H1 (cell line): ENCODE results near the gene GDPD4. TPM values are rescaled to one million over a fixed set of nuclear protein-coding genes. Genes with fewer than 3 reads are reported as not detected.

ENCODE experiments used
- CTCF ChIA-PET: fragments of 300-600 bp; sonication (Branson Sonifier 250); formaldehyde crosslinking; loops from one replicate; lab custom pipeline; 2021; ENCODE audit not compliant: partially characterized antibody; lab: Charles Lee
- POLR2A ChIA-PET: fragments of 300-600 bp; sonication (Branson Sonifier 250); formaldehyde crosslinking; loops from one replicate; lab custom pipeline; 2021; ENCODE audit warnings: inconsistent platforms; ENCODE audit not compliant: partially characterized antibody; lab: Charles Lee
- DNase-seq, 2 experiments: peaks; one replicate each; pipeline versions ENCODE4 v3.0.0 to v3.0.0-alpha.2; 2010 to 2022; ENCODE audit warnings: low spot score in 2 of 2, low read depth in 1 of 2, mixed read lengths in 1 of 2
- FAIRE-seq: peaks from 2 replicates; lab custom pipeline; 2011; peaks lifted over from hg19 to GRCh38; lab: Jason Lieb, UNC
- H2AFZ ChIP-seq: 2 replicates; pipeline ENCODE4 v1.8.1; 2012; ENCODE audit warnings: low read length, inconsistent platforms
- H2AK5ac ChIP-seq: 2 replicates; pipeline ENCODE4 v1.6.1; 2013; ENCODE audit warnings: low read depth, low read length
- H2BK120ac ChIP-seq: replicated peaks from 2 replicates; pipeline ENCODE3; 2013; ENCODE audit warnings: low read depth, low read length, inconsistent platforms
- H2BK12ac ChIP-seq: 2 replicates; pipeline ENCODE4 v1.6.1; 2013; ENCODE audit warnings: low read depth, low read length
- H2BK15ac ChIP-seq: 2 replicates; pipeline ENCODE4 v1.6.1; 2013; ENCODE audit warnings: low read length
- H2BK20ac ChIP-seq: 2 replicates; pipeline ENCODE4 v1.6.1; 2013; ENCODE audit warnings: low read length
- H2BK5ac ChIP-seq: 2 replicates; pipeline ENCODE4 v1.6.1; 2013; ENCODE audit warnings: low read depth, low read length
- H3K14ac ChIP-seq: 2 replicates; pipeline ENCODE4 v1.6.1; 2013; ENCODE audit warnings: inconsistent platforms; ENCODE audit not compliant: insufficient read length
- H3K18ac ChIP-seq: 2 replicates; pipeline ENCODE4 v1.6.1; 2013; ENCODE audit warnings: low read length; ENCODE audit errors: extremely low read depth
- H3K23ac ChIP-seq: 2 replicates; pipeline ENCODE4 v1.6.1; 2013; ENCODE audit warnings: inconsistent platforms; ENCODE audit not compliant: insufficient read length
- H3K23me2 ChIP-seq: 2 replicates; pipeline ENCODE4 v1.6.1; 2013; ENCODE audit warnings: low read depth, low read length
- H3K27ac ChIP-seq: 2 replicates; pipeline ENCODE4 v1.6.1; 2011; ENCODE audit warnings: low read depth, low read length, inconsistent platforms
- H3K27me3 ChIP-seq, 4 experiments: replicated peaks in 1 of 4; 1 replicate in 1 of 4; 2 replicates in 3 of 4; pipeline versions ENCODE4 v1.6.1 to v1.8.1; 2011 to 2013; ENCODE audit warnings: low read length in 3 of 4, mild to moderate bottlenecking in 3 of 4, inconsistent platforms in 2 of 4, mixed read lengths in 2 of 4, moderate library complexity in 1 of 4; ENCODE audit not compliant: control insufficient read depth in 3 of 4, insufficient read depth in 3 of 4; ENCODE audit errors: extremely low read depth in 1 of 4
- H3K36me3 ChIP-seq, 4 experiments: 2 replicates each; pipeline versions ENCODE4 v1.6.1 to v1.8.1; 2011 to 2013; ENCODE audit warnings: mild to moderate bottlenecking in 4 of 4, low read length in 3 of 4, moderate library complexity in 2 of 4, control low read depth in 1 of 4, inconsistent platforms in 1 of 4; ENCODE audit not compliant: insufficient read depth in 4 of 4, control insufficient read depth in 2 of 4
- H3K4ac ChIP-seq: replicated peaks from 2 replicates; pipeline ENCODE3; 2013; ENCODE audit warnings: low read length, low read depth, mixed read lengths, inconsistent platforms; ENCODE audit not compliant: insufficient read length
- H3K4me1 ChIP-seq, 4 experiments: replicated peaks in 1 of 4; 1 replicate in 1 of 4; 2 replicates in 3 of 4; pipeline versions ENCODE4 v1.6.1 to v1.8.1; 2011 to 2013; ENCODE audit warnings: low read length in 3 of 4, inconsistent platforms in 2 of 4, mixed read lengths in 1 of 4; ENCODE audit not compliant: insufficient read depth in 4 of 4, control insufficient read depth in 3 of 4
- H3K4me2 ChIP-seq, 2 experiments: 2 replicates each; pipeline versions ENCODE4 v1.6.1 to v1.8.1; 2011 to 2013; ENCODE audit warnings: low read depth in 2 of 2, low read length in 2 of 2, control low read depth in 1 of 2, inconsistent platforms in 1 of 2, mild to moderate bottlenecking in 1 of 2; ENCODE audit not compliant: insufficient read depth in 1 of 2
- H3K4me3 ChIP-seq, 4 experiments: fragments of 200-600, 300-600 bp in 1 of 4; sonication (generic), shearing (Covaris generic), sonication (Bioruptor Twin) in 1 of 4; 2 replicates each; pipeline versions ENCODE4 v1.5.1 to v1.8.1; 2011 to 2016; ENCODE audit warnings: low read length in 4 of 4, low read depth in 3 of 4, control low read depth in 2 of 4, inconsistent platforms in 2 of 4, mild to moderate bottlenecking in 2 of 4, mixed read lengths in 1 of 4, moderate library complexity in 1 of 4; ENCODE audit not compliant: insufficient read depth in 2 of 4; ENCODE audit errors: extremely low read depth in 1 of 4
- H3K56ac ChIP-seq: replicated peaks from 2 replicates; pipeline ENCODE3; 2013; ENCODE audit warnings: low read depth, mild to moderate bottlenecking, mixed read lengths, low read length, inconsistent platforms; ENCODE audit not compliant: insufficient read length
- H3K79me1 ChIP-seq: 2 replicates; pipeline ENCODE4 v1.6.1; 2013; ENCODE audit warnings: low read depth, low read length, control low read depth
- H3K79me2 ChIP-seq, 2 experiments: 2 replicates each; pipeline versions ENCODE4 v1.6.1 to v1.8.1; 2012 to 2013; ENCODE audit warnings: low read length in 2 of 2, mild to moderate bottlenecking in 2 of 2, inconsistent platforms in 1 of 2; ENCODE audit not compliant: insufficient read depth in 2 of 2, control insufficient read depth in 1 of 2
- H3K9ac ChIP-seq, 4 experiments: replicated peaks in 1 of 4; 1 replicate in 1 of 4; 2 replicates in 3 of 4; pipeline versions ENCODE4 v1.6.1 to v1.8.1; 2011 to 2013; ENCODE audit warnings: low read depth in 3 of 4, low read length in 3 of 4, control low read depth in 2 of 4, mild to moderate bottlenecking in 2 of 4, moderate library complexity in 2 of 4, inconsistent platforms in 1 of 4; ENCODE audit errors: extremely low read depth in 1 of 4
- H3K9me3 ChIP-seq, 2 experiments: 2 replicates each; pipeline versions ENCODE4 v1.6.1 to v1.8.1; 2012 to 2013; ENCODE audit warnings: mild to moderate bottlenecking in 2 of 2, moderate library complexity in 2 of 2, control low read depth in 1 of 2, inconsistent platforms in 1 of 2, low read depth in 1 of 2, low read length in 1 of 2, mixed read lengths in 1 of 2; ENCODE audit not compliant: insufficient read depth in 2 of 2
- H4K20me1 ChIP-seq, 2 experiments: replicated peaks in 1 of 2; 2 replicates each; pipeline versions ENCODE3 to v1.8.1; 2011 to 2013; ENCODE audit warnings: inconsistent platforms in 2 of 2, low read length in 2 of 2, mild to moderate bottlenecking in 1 of 2; ENCODE audit not compliant: insufficient read depth in 2 of 2, control insufficient read depth in 1 of 2
- H4K5ac ChIP-seq: 2 replicates; pipeline ENCODE4 v1.6.1; 2013; ENCODE audit warnings: low read length, low read depth, mixed read lengths, inconsistent platforms; ENCODE audit not compliant: insufficient read length
- H4K8ac ChIP-seq: 2 replicates; pipeline ENCODE4 v1.8.0; 2013; ENCODE audit warnings: mild to moderate bottlenecking, moderate library complexity, low read length, inconsistent platforms; ENCODE audit not compliant: insufficient read depth; ENCODE audit errors: extremely low read depth
- H4K91ac ChIP-seq: replicated peaks from 2 replicates; pipeline ENCODE3; 2013; ENCODE audit warnings: low read length, mixed read lengths, inconsistent platforms; ENCODE audit not compliant: insufficient read length
- BACH1 ChIP-seq: IDR thresholded peaks from 2 replicates; pipeline ENCODE4 v1.6.1; 2012; ENCODE audit warnings: low read length, improper control_type of control experiment
- EP300 ChIP-seq, 2 experiments: IDR thresholded peaks; 1 replicate in 1 of 2; 2 replicates in 1 of 2; pipeline ENCODE4 v1.6.1; 2011 to 2012; ENCODE audit warnings: low read depth in 2 of 2, low read length in 2 of 2, mild to moderate bottlenecking in 2 of 2, borderline replicate concordance in 1 of 2, inconsistent platforms in 1 of 2, moderate library complexity in 1 of 2
- FOSL1 ChIP-seq: IDR thresholded peaks from 2 replicates; pipeline ENCODE4 v1.6.1; 2011; ENCODE audit warnings: mild to moderate bottlenecking, low read depth, low read length, moderate library complexity; ENCODE audit not compliant: insufficient read depth
- JUND ChIP-seq: IDR thresholded peaks from 2 replicates; pipeline ENCODE4 v1.6.1; 2011; ENCODE audit warnings: mild to moderate bottlenecking, improper control_type of control experiment, low read length
- KDM1A ChIP-seq: fragments of 200-600, 300-600 bp; sonication (generic); IDR thresholded peaks from 2 replicates; pipeline ENCODE4 v1.7.1; 2016; ENCODE audit warnings: mild to moderate bottlenecking, low read length, borderline replicate concordance
- MAFK ChIP-seq: IDR thresholded peaks from 2 replicates; pipeline ENCODE4 v1.6.1; 2012; ENCODE audit warnings: low read depth, mild to moderate bottlenecking, improper control_type of control experiment, low read length
- POLR2AphosphoS5 ChIP-seq: IDR thresholded peaks from 2 replicates; pipeline ENCODE4 v1.6.1; 2011; ENCODE audit warnings: low read depth, low read length
- RNF2 ChIP-seq: fragments of 200-900, 300-1000 bp; sonication (generic); IDR thresholded peaks from 2 replicates; pipeline ENCODE4 v1.7.1; 2016; ENCODE audit warnings: borderline replicate concordance, low read depth, mild to moderate bottlenecking, antibody characterized with exemption, low read length; ENCODE audit not compliant: poor library complexity, severe bottlenecking; ENCODE audit errors: missing control alignments
- SIX5 ChIP-seq: IDR thresholded peaks from 2 replicates; pipeline ENCODE4 v1.6.1; 2011; ENCODE audit warnings: mild to moderate bottlenecking, low read depth, low read length
- SP1 ChIP-seq: IDR thresholded peaks from 2 replicates; pipeline ENCODE4 v1.6.1; 2011; ENCODE audit warnings: low read depth, low read length
- TBP ChIP-seq: IDR thresholded peaks from 2 replicates; pipeline ENCODE4 v1.6.1; 2011; ENCODE audit warnings: low read depth, low read length, improper control_type of control experiment
- whole genome bisulfite sequencing, 2 experiments: shearing (Covaris generic) in 1 of 2; methylation state at CpG; one replicate each; pipeline versions ENCODE4 v1.1.6 to v1.1.7; 2013 to 2015; ENCODE audit warnings: low lambda C conversion rate in 2 of 2, mixed read lengths in 2 of 2, inconsistent platforms in 1 of 2, low coverage in 1 of 2, missing lambda C conversion rate in 1 of 2; ENCODE audit not compliant: insufficient replicate concordance in 2 of 2, insufficient coverage in 1 of 2, insufficient read length in 1 of 2; ENCODE audit errors: extremely low coverage in 1 of 2, missing lambda C conversion rate in 1 of 2; 5-methylcytosine and 5-hydroxymethylcytosine counted together
- polyA plus RNA-seq, 7 experiments: library from polyadenylated mRNA; depleted of rRNA in 3 of 7; stranded (reverse) in 5 of 7; unstranded in 2 of 7; fragments of >200 nt in 5 of 7; fragments of 200-250 nt in 2 of 7; gene quantifications; 1 replicate in 5 of 7; 2 replicates in 1 of 7; 4 replicates in 1 of 7; pipeline versions ENCODE4 v1.2.1 to v1.2.3, GENCODE V29; 2011 to 2013; ENCODE audit warnings: missing spikeins in 2 of 7, mixed read lengths in 2 of 7
- total RNA-seq: library from RNA; stranded (reverse); fragmentation: NEBNext Ultra II Directional; extraction: Animal tissue kit (Norgen Biotek cat#: 25700); gene quantifications from 2 replicates; pipeline ENCODE4 v1.2.1, GENCODE V29; 2021

Gene GDPD4
- total and polyA plus RNA-seq, 2 of the 8 experiments (the other 6 are each of a cell fraction or from before 2014, with no cell fraction given) = not detected

DNA sequence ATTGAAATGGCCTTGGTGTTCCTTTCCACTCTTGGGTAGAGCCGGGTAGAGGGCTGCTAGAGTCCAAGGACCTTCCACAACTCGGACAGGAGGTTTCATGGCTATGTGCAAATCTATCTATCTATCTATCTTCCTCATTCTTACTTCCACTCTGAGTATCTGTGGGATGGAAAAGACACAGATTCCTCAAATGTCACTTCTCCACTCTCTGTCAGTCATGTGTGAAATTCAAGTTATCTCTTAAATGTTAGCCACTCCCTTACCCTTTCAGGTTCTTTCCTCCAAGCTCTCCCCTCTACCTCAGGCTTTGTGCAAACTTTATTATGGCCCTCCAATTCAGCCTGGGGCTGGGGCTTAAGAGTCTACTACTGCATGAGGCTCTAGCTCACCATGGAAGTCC lies 84.3 kb downstream of the GDPD4 start:
- FAIRE-seq = no peak

More for the DNA sequence above, 84.3 kb downstream of the GDPD4 start:
- no peaks in the 10 kb centered on the region for H4K20me1 ChIP-seq
- H3K23me2 ChIP-seq = no peaks in the 10 kb centered on the region
- no peaks in the 10 kb centered on the region for H3K27me3 ChIP-seq
- no peak for TF ChIP-seq JUND
- TF ChIP-seq KDM1A = no peak
- TF ChIP-seq POLR2AphosphoS5 = no peak
- no peak for TF ChIP-seq MAFK
- TF ChIP-seq BACH1 = no peak
- TF ChIP-seq TBP = no peak
- no peak for TF ChIP-seq FOSL1
- TF ChIP-seq EP300 (IDR thresholded peaks at IDR 0.05; ENCODE audit: borderline replicate concordance in 1 of 2, low read depth in 2 of 2, low read length in 2 of 2) = no peak
- TF ChIP-seq SP1 = no peak
- TF ChIP-seq SIX5 = no peak
- TF ChIP-seq RNF2 = no peak
- H3K56ac ChIP-seq = no peak overlapping the region
- H3K4me1 ChIP-seq = no peaks in the 10 kb centered on the region
- POLR2A ChIA-PET = no interaction called here
- H2AFZ ChIP-seq = no peak overlapping the region
- H4K91ac ChIP-seq = no peak overlapping the region
- no peak overlapping the region for H3K14ac ChIP-seq
- H3K79me1 ChIP-seq = no peaks in the 10 kb centered on the region
- no peak overlapping the region for H2BK15ac ChIP-seq
- H2BK120ac ChIP-seq = no peak overlapping the region
- no peak overlapping the region for H2AK5ac ChIP-seq
- CTCF ChIA-PET = interaction anchor here (0.6 to 1.1 kb wide), 3 partner anchors 8 to 272 kb away, joined by 3 to 4 read pairs (median 3); partner anchors contain the start of gene MYO7A
- no peaks in the 10 kb centered on the region for H3K9me3 ChIP-seq
- no peak overlapping the region for H3K23ac ChIP-seq
- H3K4me3 ChIP-seq = no peak overlapping the region
- no peak overlapping the region for H3K9ac ChIP-seq
- H4K8ac ChIP-seq = no peak overlapping the region
- H3K4me2 ChIP-seq = no peak overlapping the region
- H3K18ac ChIP-seq = no peak overlapping the region
- no peak for DNase-seq
- no peak overlapping the region for H3K4ac ChIP-seq
- WGBS, 2 experiments = 91% methylated on average over 2 of the region's 2 CpGs; no CpG with 5 or more reads in 1 of the 2 experiments
- H2BK12ac ChIP-seq = no peak overlapping the region
- H4K5ac ChIP-seq = no peak overlapping the region
- no peak overlapping the region for H2BK5ac ChIP-seq
- H3K79me2 ChIP-seq = no peaks in the 10 kb centered on the region
- H3K36me3 ChIP-seq = no peaks in the 10 kb centered on the region
- H2BK20ac ChIP-seq = no peak overlapping the region
- no peak overlapping the region for H3K27ac ChIP-seq
